GM18861 (cell line): ENCODE results near the gene AIRE.
"Not testable (repeated sequence)": the region's sequence is repeated elsewhere in the genome, so short reads cannot be mapped to it uniquely, and the experiment has no call there.

Source experiments
- ATAC-seq: cut with Tn5 transposase; IDR thresholded peaks from one replicate; pipeline ENCODE4 v1.9.1; 2021; ENCODE audit not compliant: unreplicated experiment

Gene AIRE

GRCh38 chr21:44265734-44266270, 19.9 kb upstream of the AIRE start:
- ATAC-seq, result no peak

GRCh38 chr21:44267655-44268142, 18.0 kb upstream of the AIRE start:
- no peak for ATAC-seq

- ATAC-seq, result no peak
These were observed 16.6 kb upstream of the AIRE start for GRCh38 chr21:44269090-44269489.

- no peak for ATAC-seq
These were observed 14.0 kb upstream of the AIRE start for GRCh38 chr21:44271558-44272283.

- no peak for ATAC-seq
These were observed 13.3 kb upstream of the AIRE start for GRCh38 chr21:44272284-44272858.

GRCh38 chr21:44273046-44273445, 12.6 kb upstream of the AIRE start:
- ATAC-seq, result no peak

- no peak for ATAC-seq
These were observed 10.6 kb upstream of the AIRE start for GRCh38 chr21:44275041-44275440.

GRCh38 chr21:44279354-44280260, 6.1 kb upstream of the AIRE start:
- no peak for ATAC-seq

- ATAC-seq, result no peak
These were observed 3.9 kb upstream of the AIRE start for GRCh38 chr21:44281801-44282200.

GRCh38 chr21:44282370-44282769, 3.3 kb upstream of the AIRE start:
- no peak for ATAC-seq

GRCh38 chr21:44283211-44283785, 2.4 kb upstream of the AIRE start:
- ATAC-seq, result not testable (repeated sequence)

- ATAC-seq, result no peak
These were observed 1.7 kb upstream of the AIRE start for GRCh38 chr21:44283948-44284347.

GRCh38 chr21:44286086-44286715, 525 bp downstream of the AIRE start:
- ATAC-seq, result no peak

GRCh38 chr21:44286716-44287632, 1.3 kb downstream of the AIRE start:
- no peak for ATAC-seq

- no peak for ATAC-seq
These were observed 2.8 kb downstream of the AIRE start for GRCh38 chr21:44288251-44289110.

- no peak for ATAC-seq
These were observed 3.8 kb downstream of the AIRE start for GRCh38 chr21:44289381-44290010.

GRCh38 chr21:44290327-44291077, 4.8 kb downstream of the AIRE start:
- no peak for ATAC-seq
